ENCODE data around the gene FMNL2.
"Not testable (repeated sequence)": the region's sequence is repeated elsewhere in the genome, so short reads cannot be mapped to it uniquely, and the experiment has no call there.

The FMNL2 gene

DNA sequence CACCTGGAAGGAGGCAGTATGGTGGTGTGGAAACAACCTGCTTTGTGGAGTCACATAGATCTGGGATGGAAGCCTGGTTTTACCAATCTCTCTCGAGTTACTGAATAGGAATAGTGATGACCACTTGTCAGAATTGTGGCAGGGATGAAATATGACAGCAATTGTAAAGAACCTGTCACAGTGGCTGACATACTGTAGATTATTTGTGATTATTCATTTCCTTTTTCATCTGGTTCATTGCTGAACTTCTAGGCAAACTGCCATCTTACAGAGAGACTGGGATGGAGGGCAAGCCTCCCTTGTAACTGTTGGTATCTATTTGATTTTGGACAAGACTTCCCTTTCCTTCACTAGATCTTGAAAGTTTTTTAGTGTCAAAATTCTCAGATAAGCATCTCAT is 42.0 kb downstream of the FMNL2 start:
- DNase-seq, result no peak

DNA sequence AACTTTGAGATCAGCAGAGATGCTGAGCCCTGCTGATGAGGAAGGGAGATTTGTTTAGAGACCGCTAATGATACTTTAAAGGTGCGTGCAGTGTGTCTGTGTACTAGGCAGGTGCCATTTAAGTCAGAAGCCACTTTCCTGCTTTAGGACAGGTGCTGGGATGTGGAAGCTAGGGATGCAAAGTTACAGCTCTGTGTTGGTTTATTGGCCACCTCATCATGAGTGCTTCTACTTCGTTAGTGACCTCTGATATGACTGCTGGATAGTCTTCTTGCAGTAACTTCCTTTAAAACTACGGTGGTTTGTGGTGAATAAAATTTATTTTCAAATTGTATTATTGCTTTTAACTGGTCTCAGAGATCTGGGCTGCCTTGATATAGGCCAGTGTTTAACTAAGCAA is 44.1 kb downstream of the FMNL2 start:
- DNase-seq, result no peak

DNA sequence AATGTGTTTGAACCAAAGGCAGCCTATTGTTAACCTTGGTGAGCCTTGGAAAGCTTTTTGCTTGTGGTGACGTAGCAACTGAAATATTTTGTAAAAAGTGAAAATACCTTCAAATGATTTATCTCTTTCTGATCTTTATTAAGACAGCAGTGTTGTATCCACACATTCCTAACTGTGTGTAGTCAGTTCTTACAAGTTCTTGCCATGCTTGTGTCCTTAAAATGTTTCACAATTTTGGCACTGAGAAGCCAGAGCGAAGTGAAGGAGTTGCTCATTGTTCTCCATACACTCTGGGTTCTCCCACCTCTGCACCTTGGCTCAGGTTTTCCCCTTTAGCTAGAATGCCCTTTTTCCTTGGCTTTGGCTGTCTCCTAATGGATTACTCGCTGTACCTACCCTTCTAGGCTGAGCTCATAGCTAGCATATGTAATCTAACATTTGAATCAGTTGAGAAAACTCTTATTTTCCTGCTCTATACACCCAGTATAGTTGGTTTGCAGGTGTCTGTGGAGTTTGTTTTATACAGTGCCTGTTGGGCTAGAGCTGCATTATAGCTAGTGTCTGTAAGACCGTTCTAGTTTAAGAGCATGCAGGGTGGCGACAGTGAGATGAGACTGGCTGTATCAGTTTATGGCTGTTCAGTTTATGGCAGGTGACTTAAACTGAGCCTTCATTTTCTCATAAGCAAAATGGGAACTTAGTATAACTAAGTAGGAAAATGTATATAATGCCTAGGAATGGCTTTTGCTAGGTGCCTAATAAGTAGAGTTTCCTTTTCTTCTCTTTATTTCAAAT is 45.5 kb downstream of the FMNL2 start:
- no peak for DNase-seq

DNA sequence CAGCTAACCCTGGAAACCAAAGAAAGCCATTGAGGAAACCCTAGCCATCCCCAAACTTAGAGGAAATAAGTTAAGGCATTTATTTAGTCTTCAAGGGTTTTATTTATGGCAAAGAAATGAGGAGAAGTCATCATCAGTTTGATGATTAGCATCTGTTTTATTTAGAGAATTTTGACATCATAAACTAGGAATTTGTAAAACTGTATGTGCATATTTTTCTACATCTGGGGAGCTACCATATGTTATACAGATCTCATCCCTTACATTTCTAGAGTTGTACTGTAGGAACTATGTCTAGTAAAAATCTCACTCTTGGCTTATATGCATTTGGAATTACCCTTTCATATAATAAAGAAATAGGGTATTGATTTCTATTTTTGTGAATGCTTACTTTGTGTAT is 48.7 kb downstream of the FMNL2 start:
- no peak for DNase-seq

DNA sequence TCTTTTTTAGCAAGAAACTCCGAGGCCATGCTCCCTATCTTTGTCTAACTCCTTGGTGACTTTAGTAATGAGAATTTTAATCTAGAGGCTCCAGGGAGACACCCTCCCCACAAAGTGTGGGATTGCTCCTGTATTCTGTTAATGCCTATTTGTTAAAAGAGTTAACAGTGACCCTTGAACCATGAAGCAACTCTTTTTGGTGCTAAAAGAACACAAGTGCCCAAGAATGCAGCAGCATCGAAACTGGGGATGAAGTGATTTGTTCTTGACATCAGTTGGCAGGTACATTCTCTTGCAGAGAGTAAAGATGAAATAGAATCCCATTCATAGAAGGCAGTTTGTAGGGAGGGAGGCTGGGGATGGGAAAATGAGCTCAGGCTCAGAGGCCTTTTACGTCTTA is 50.0 kb downstream of the FMNL2 start:
- DNase-seq, result no peak

DNA sequence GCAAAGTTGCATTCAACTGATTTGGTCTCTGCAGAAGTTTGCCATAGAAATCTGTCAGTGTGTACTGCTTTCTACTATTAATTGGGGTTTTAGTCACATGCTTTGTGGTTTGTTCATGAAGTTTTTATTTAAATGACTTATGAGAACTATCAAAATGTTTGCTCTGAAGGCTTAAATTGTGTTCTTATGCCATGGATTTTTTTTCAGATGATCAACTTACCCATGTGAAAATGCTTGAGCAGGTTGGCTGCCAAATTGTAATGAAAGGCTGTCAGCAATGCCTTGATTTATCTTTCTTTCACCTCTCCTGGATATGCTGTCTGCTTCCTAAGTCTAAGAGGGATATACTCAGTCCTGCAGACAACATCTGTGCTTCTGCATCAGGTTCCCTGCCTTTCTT is 50.7 kb downstream of the FMNL2 start:
- no peak for DNase-seq

DNA sequence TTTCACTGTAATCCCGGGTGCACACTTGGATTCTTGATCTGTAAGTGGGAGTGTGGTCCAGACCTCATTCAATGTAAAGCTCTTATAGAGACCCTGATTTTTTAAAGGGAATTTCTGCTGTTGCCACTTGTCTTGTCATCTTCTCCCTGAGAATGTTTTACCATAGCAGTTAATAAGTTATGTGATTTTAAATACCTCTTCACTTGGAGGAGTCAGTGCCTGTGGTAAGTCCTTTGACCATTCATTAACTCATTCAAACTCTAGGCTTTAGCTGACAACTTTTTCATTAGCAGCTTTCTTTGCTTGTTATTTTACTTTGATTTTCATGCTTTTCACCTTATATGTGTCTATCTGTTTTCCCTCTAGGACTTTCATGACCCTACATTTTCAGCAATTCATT is 51.3 kb downstream of the FMNL2 start:
- DNase-seq, result no peak

DNA sequence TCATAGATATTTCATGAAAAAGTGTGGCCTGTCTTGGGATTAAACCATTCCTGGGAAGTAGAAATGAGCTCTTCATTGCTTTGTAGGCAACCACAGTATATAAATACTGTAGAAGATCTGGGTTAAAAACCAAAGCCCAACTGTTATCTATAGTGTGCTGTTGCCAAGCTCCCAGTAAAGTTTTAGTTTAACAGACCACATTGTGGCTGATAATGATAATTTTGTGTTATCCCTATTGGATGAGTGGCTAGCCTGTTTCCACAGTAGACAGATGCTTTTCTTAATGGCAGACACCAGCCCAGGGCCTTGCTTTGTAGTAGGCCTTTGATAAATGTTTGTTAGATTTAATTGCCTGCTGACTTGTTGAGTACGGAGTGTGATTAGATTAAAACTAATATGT is 52.1 kb downstream of the FMNL2 start:
- DNase-seq, result no peak

DNA sequence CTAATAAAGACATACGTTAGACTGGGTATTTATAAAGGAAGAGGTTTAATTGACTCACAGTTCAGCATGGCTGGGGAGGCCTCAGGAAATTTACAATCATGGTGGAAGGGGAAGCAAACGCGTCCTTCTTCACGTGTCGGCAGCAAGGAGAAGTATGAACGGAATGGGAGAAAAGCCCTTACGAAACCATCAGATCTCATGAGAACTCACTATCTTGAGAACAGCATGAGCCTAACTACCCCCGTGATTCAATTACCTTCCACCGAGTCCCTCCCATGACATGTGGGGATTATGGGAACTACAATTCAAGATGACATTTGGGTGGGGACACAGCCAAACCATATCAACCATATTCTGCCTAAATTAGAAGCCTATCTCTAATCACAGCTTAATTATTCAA is 53.3 kb downstream of the FMNL2 start:
- not testable (repeated sequence) for DNase-seq

DNA sequence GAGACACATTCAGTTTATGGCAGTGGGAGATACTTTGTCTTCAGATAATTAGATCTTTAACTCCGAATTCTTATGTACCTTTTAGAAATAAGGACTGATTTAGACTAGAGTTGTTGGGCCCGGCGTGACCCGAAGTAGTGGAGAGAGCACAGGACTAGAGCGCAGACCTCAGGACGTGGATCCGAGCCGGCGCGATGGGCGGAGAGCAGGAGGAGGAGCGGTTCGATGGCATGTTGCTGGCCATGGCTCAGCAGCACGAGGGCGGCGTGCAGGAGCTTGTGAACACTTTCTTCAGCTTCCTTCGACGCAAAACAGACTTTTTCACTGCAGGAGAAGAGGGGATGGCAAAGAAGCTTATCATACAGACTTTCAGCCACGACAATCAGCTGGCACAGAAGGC is 54.5 kb downstream of the FMNL2 start:
- DNase-seq, result no peak

DNA sequence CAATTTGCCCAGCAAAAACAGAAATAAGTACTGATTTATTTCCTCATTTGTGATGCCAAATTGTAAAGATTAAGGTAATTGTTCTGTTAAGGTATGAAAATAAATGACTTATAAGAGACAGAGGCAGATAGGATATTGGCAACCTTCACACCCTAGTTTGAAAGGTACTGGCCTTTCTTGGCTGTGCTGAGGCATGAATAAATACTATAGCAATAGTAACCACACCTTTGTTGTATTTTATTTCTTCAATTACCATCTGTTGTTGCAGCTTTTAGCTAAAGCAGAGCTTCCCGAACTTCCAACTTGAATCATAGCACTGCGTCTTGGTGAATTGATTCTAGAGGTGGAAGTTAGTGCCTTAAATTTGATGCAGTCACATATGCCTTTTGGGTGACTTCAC is 55.9 kb downstream of the FMNL2 start:
- no peak for DNase-seq

DNA sequence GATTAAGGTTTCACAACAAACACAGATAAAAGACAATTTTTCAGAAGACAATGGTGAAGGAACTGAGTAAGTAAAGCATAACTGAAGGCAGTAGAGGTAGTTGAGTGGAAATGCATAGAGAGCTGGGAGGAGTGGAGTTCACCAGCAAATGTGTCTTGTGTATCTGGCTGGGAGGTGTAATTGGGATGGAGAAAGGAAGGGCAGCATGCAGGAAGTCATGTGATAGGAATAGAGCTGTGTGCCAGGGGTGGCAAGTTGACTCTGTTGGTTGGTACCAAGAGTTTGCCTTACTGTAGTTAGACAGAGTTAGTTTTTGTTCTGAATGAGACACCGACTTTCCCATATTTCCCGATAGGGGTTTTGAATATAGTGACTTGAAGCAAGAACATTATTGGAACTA is 56.3 kb downstream of the FMNL2 start:
- DNase-seq, result no peak

DNA sequence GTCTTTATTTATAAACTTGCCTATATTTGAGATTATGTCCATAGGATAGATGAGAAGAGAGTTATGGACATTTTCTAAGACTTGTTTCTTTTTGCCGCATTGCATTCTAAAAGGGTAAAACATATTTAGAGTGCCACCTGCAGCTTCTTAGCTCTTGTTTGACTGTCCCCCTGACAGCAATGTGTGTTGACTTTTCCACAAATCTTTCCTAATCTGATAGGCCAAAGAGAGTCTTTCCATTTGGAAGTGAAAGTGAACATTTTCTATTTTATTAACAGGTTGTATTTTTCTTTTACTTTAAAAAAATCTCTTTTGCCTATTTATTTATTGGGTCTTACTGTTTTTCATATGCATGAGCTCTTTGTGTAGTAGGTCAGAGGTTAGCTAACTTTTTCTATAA is 58.4 kb downstream of the FMNL2 start:
- no peak for DNase-seq

DNA sequence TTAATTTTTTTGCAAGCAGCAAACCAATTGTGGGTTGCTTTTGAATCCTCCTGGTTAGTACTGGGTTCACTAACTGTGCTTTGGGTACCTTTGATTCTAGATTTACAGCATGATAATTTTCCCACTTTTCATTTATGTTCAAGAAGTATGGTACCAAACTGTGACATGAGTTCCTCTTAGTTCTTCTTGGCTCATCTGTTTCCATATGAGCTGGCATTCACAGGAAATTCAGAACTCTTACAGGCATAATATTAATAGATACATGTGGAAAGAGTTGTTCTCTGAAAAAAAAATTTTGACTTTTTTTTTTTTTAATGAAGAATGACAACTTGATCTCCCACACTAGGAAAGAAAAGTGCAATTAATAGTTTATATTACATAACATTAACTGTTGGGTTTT is 59.4 kb downstream of the FMNL2 start:
- DNase-seq, result no peak

DNA sequence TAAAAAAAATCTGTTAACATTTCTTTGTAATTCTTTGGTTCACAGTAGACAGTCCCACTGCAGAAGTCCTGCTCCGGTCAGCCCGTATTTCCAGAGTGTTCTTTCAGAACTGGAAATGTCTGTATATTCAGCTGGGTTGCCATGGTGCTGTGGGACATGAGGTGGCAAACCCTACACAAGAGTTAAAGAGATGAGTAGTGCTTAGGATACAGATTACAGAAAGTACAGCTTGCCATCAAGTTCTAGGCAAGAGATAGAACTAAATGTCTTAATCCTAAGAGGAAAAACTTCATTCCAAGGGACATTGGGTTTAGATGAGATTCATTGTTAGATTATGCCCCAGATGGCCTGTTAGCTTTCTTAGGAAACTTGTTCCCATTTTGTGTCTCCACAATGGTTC is 60.1 kb downstream of the FMNL2 start:
- no peak for DNase-seq

DNA sequence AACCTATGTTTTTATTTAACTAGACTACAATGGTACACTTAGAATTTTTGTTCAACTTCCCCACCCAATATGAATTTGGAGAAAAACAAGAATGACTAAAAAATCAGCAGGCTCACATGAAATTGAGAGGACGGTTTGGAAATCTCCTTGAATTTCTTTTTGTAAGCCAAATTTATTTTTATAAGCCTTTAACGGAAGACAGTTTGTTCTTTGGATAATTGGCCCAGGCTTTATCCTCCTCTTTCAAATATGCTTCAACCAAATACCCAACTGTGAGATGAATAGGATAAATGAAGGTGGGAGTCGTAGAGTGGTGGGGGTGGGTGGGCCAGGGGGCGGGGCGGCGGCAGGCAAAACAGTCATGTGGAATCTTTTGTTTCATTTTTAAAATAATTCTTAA is 60.6 kb downstream of the FMNL2 start:
- no peak for DNase-seq

DNA sequence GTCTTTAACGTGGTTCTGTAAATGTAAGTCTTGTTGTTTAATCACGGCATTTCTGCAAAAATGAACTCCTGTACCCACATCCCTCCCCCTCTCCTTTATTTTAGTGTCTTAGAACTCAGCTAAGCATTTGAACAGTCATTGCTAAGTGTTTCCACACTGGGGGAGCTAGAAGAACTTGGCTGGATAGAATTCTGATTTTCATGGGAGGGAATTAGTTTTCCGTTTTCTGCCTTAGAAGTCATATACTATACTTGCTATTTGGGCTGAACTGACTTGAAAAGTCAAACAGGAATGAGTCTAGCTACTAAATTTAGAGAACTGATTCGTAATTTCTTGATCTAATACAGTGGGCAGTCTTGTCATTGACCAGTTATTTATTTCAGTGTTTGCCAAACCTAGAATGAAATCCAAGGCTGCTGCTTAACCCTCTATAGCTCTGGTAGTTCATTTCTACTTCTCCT is 61.1 kb downstream of the FMNL2 start:
- DNase-seq, result no peak

DNA sequence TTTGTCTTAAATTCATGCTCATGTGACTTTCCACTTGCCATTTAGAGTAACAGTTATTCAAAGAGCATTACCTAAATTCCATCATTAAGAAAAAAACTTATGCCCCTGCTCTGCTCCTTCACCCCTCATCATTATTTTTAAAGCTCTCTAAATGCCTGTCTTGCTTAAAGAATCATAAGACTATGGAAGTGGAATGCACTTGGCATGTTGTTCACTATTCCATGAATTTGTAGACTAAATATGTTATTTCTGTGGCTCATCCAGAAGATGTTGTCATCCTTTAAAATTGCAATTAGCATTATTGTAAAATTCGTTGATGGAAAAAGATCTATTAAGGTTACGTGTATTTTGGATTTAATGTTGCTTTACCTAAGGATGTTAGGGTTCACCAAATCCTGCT is 61.8 kb downstream of the FMNL2 start:
- DNase-seq, result no peak

DNA sequence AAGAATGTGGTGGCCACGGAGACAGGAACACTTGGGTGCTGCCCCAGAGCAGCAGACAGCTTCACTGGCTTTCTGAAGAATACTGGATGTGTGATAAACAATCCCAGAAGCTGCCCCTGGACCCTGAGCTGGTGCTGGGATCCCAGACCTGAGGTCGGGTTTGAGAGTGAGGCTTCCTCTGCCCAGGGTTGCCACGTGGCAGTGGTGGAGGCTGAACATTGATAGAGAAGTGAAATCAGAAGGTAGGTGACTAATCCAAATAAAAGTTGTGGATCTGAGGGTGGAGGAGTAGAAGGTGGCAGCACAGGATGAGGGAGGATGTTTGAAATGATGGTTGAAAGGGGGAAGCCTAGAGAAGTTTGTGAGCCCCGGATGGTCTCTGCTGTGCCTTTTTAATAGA is 64.0 kb downstream of the FMNL2 start:
- DNase-seq, result no peak

DNA sequence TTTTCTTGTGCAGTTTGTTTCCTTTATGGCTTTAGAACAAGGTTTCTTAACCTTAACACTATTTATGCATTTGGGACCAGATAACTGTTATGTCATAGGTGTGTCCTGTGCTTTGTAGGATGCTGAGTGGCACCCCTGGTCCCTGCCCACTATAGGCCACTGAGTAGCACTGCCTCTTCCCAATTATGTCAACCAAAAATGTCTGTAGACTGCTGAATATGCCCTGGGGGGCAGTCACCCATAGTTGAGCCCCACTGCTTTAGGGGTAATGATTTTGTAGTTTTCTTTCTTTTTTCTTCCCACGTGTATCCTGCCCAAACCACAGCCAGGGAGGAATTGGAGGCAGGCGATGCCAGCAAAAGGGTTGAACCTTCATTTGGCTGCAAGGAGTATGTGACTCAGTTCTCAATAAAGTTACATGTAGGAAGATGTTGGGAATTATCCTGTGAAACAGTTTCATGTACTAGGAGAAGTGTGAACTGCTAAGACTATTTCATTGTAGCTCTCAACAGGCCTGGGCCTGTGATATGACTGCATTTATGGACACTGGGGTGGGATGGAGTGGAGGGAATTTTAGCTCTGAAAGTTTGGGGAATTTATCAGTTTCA is 65.7 kb downstream of the FMNL2 start:
- DNase-seq, result no peak

DNA sequence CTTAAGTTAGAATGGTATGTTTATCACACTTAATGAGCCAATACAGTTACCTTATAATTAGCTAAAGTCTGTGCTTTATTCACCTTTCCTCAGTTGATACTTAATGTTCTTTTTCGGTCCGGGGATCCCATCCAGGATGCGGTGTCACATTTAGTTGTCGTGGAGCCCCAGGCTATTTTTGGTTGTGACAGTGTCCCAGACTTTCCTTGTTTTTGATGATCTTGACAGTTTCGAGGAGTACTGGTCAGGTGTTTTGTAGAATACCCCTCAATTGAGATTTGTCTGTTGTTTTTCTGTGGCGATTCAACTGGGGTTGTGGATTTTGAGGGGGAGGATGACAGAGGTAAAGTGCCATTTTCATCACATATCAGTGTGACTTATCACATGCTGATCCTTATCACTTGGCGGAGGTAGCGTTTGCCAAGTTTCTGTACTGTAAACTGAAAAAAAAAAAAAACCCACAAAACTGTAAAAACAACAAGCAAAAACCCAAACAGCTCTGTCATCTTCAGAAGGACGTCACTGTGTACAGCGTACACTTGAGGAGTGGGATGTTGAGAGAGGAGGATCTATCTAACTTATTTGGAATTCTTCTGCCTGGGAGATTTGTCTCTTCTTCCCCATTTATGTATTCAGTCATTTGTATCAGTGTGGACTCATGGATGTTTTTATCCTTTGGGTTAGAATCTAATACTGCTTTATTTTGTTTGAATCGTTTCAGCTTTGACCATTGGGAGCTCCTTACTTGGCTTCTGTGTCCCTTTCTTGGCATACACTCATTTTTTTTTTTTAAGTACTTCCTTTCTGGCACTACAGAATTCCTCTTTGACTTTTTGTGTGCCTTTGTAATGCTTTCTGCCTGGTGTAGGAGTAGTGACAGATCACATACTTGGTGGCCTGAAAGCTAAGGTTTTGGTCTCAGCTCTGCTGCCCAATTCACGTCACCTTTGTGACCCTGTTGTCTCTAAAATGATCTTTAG is 68.1 kb downstream of the FMNL2 start:
- no peak for DNase-seq

DNA sequence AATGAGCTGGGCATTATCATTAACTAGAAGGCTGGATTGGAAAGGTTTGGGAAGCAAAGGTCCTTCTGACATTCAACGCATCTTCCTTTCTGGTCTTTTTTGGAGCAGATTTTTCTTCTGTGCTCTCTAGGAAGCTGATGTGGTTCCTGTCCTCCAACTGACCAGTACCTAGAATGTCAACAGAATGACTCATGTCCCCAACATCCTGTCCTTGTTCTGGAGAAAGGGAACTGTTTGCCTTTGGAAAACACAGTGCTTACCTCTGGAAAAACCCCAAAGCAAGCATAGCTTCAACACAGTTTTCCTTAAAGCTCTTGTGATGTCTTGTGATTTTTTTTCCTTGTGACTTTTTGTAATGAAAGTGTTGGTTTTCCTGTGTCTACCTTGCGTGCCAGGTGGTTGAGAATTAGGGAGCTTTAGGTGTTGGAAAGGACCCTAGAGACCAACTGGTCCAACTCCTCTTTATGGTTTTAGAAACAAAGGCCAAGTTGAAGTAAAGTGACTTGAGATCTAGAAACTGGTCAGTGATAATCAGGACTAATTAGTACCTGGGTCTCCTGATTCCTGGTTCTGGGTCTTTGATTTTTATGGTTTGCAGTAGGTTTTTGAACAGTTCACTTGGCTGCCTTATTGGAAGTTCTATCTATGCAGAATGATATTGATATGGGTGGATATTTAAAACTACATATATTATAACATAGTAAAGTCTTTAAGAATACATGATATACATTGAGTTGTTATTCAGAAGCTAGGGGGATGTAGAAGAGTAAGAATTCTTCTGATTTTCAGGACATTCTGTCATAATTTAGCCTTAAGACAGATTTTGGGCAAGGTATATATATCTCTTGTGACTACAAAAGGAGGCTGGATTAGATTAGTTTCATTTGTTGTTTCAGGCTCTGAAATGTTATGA is 70.5 kb downstream of the FMNL2 start:
- DNase-seq, result no peak
